Activated B cell treated with CpG ODN at 0.5 μM for 24 hours (primary cell): Measurements from ENCODE around the gene SIX3. TPM values are rescaled to one million over a fixed set of nuclear protein-coding genes. Genes with fewer than 3 reads are reported as not detected.

Experiments
- ATAC-seq: fragments of 200-7000 bp; cut with Tn5 transposase; one replicate; pipeline ENCODE4 v1.10.0; 2021; ENCODE audit warnings: low read depth, mild to moderate bottlenecking, moderate library complexity
- CTCF ChIA-PET: fragments of 350-600 bp; sonication (Branson Sonifier 250); formaldehyde crosslinking; loops from one replicate; lab custom pipeline; 2021; ENCODE audit warnings: antibody characterized with exemption; lab: Charles Lee
- POLR2A ChIA-PET: fragments of 350-600 bp; sonication (Branson Sonifier 250); formaldehyde crosslinking; loops from one replicate; lab custom pipeline; 2021; ENCODE audit warnings: antibody characterized with exemption; lab: Charles Lee
- DNase-seq: peaks from one replicate; pipeline ENCODE4 v3.0.0; 2022
- H3K27ac Mint-ChIP-seq: one replicate; pipeline ENCODE4 v1.8.0; 2020; ENCODE audit warnings: mixed read lengths
- H3K27me3 Mint-ChIP-seq: one replicate; pipeline ENCODE4 v1.8.0; 2021; ENCODE audit warnings: mixed read lengths
- H3K36me3 Mint-ChIP-seq: one replicate; pipeline ENCODE4 v1.8.0; 2021; ENCODE audit warnings: low read depth, mixed read lengths
- H3K4me1 Mint-ChIP-seq: one replicate; pipeline ENCODE4 v1.8.0; 2021; ENCODE audit warnings: mixed read lengths
- H3K4me3 Mint-ChIP-seq: one replicate; pipeline ENCODE4 v1.8.0; 2020; ENCODE audit warnings: mild to moderate bottlenecking, mixed read lengths
- H3K9me3 Mint-ChIP-seq: one replicate; pipeline ENCODE4 v1.8.0; 2020; ENCODE audit warnings: mixed read lengths
- intact Hi-C: fragments of 100-400 bp; cut with micrococcal nuclease; formaldehyde crosslinking; loops from one replicate; pipeline ENCODE4 v1.15.1; 2024
- total RNA-seq: library from RNA; stranded (reverse); gene quantifications from 2 replicates; pipeline ENCODE4 v1.2.3, GENCODE V29; 2022
- TF ChIP-seq, protein P1 (sequence below): fragments of 200-600 bp; IDR thresholded peaks from one replicate; pipeline ENCODE4 v1.8.0; 2022; ENCODE audit warnings: antibody characterized with exemption, mild to moderate bottlenecking

SIX3 gene
- total RNA-seq, 1 donor from 2014 or later = not detected

DNA sequence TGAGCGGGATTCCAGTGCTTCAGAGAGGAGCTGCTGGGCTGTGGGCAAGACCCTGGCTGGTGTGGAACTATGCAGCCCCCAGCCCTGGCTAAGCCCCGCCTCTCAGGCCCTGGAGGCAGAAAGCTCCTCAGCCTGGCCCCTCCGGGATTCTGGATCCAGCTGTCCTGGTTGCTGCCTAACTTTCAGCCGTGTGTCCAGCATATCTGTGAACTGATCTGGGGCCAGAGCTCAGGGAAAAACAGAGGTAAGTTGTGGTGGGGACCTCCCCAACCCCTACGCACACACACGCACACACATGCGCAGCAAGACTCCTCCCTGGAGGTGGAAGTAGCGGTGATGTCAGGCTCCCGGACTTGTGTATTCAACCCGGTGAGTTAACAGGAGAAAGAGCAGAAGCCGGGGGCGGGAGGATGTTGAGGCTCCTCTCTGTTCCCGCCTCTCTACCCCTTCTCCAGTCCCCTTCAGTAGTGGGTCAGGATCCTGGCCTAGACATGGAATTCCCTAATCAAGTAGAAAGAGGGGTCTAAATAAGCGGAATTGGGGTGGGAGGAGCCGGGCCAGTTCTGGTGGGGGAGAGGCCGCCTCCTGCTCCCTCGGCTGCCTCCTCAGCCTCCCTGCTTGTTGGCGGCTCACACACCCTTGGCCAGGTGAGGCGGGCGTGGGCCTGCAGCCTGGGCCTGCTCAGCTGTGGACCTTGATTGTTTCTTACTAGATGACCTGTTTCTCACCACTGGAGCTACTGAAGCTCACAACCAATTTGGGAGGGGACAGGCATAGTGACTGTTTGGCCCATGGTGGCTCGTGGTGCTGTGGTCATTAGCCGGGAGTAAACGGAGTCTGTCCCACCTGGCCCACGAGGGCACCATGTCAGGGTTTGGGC, 34.3 kb downstream of the SIX3 start:
- Mint-ChIP-seq H3K4me3 (peak overlapping the region; percentile 62), H3K4me1 (peaks cover 4% of the 10 kb centered on the region), H3K27me3 (peaks cover 17% of the 10 kb centered on the region), H3K27ac (peak overlapping the region; percentile 2), H3K9me3 (no peaks in the 10 kb centered on the region), H3K36me3 (no peaks in the 10 kb centered on the region)
- TF ChIP-seq, protein P1, sequence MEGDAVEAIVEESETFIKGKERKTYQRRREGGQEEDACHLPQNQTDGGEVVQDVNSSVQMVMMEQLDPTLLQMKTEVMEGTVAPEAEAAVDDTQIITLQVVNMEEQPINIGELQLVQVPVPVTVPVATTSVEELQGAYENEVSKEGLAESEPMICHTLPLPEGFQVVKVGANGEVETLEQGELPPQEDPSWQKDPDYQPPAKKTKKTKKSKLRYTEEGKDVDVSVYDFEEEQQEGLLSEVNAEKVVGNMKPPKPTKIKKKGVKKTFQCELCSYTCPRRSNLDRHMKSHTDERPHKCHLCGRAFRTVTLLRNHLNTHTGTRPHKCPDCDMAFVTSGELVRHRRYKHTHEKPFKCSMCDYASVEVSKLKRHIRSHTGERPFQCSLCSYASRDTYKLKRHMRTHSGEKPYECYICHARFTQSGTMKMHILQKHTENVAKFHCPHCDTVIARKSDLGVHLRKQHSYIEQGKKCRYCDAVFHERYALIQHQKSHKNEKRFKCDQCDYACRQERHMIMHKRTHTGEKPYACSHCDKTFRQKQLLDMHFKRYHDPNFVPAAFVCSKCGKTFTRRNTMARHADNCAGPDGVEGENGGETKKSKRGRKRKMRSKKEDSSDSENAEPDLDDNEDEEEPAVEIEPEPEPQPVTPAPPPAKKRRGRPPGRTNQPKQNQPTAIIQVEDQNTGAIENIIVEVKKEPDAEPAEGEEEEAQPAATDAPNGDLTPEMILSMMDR = no peak
- ChIA-PET POLR2A (no interaction called here), CTCF (interaction anchor here (0.8 to 0.9 kb wide), 2 partner anchors 9 to 15 kb away, joined by 3 read pairs; no protein-coding TSS in a partner anchor)
- no peak for ATAC-seq
- DNase-seq = no peak
- intact Hi-C loops = no loop called here

DNA sequence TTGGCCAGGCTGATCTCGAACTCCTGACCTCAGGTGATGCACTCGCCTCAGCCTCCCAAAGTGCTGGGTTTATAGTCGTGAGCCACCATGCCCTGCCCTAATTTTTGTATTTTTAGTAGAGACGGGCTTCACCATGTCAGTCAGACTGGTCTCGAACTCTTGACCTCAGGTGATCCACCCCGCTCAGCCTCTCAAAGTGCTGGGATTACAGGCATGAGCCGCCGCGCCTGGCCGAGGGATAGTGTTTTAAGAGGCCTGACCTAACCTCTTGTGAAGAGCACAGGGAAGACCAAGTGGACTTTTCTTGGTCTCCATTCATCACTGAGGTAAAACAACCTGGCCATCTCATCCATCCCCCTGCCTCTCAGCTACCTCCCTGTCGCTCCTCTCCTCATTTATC, 38.1 kb downstream of the SIX3 start:
- Mint-ChIP-seq H3K4me1 (peaks cover 2% of the 10 kb centered on the region), H3K4me3 (no peak overlapping the region), H3K27me3 (peaks cover 6% of the 10 kb centered on the region), H3K36me3 (no peaks in the 10 kb centered on the region), H3K27ac (no peak overlapping the region), H3K9me3 (no peaks in the 10 kb centered on the region)
- POLR2A ChIA-PET = no interaction called here
- ATAC-seq (no peak), DNase-seq (no peak)
- CTCF ChIA-PET = interaction anchor here (7.5 kb wide), 1 partner anchor 516 kb away, joined by 126 read pairs; no protein-coding TSS in a partner anchor
- intact Hi-C loops = no loop called here
- TF ChIP-seq, protein P1 = no peak

DNA sequence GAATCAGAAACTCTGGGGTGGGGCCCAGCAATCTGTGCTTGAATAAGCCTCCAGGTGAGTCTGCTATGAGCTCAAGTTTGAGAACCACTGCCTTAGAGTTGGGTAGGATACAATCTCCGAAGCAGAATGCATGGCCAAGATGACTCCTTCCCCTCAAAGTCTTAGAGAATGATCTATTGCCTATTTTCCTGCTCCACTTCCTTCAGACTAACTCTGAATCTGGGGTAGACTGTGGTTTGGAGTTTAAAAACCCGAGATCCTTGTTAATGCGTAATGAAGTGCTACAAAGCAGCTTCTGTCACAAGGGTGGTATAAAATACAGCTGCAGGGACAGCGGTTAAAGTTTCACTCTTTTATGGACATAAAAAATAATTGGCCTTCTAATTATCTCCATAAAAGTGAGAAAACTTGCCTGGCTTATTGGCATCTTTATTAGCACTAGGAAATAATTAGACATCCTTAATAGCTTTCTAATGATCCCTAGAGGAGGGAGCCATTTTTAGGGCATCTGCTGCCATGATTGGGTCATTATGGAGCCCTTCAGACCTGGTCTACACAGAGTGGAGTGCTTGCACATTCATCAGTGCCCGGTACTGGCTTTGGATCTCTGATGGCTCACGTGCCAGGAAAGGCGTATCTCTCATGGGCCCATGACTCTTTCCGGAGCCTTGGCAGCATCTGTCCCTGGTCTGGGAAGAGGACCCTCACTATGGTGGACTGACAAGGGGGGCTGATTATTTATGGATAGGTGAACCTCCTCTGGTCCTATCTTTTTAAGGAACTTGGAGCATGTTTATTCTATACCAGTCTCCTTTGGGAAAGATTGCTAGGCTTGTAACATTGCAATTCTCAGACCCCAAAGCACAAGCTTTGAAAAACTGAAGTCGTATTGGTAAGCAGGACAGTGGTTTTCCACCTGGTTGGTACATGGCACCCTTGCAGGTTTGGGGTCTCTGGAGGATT, 39.5 kb downstream of the SIX3 start:
- no peak overlapping the region for H3K4me3 Mint-ChIP-seq
- ChIA-PET POLR2A (no interaction called here), CTCF (interaction anchor here (0.8 to 7.5 kb wide), 8 partner anchors 11 to 604 kb away, joined by 3 to 126 read pairs (median 4); no protein-coding TSS in a partner anchor)
- H3K27ac Mint-ChIP-seq = no peak overlapping the region
- no peak for DNase-seq
- TF ChIP-seq, protein P1 = no peak
- H3K4me1 Mint-ChIP-seq = peaks cover 2% of the 10 kb centered on the region
- H3K36me3 Mint-ChIP-seq = no peaks in the 10 kb centered on the region
- H3K9me3 Mint-ChIP-seq = no peaks in the 10 kb centered on the region
- peaks cover 6% of the 10 kb centered on the region for H3K27me3 Mint-ChIP-seq
- ATAC-seq = no peak
- intact Hi-C loops = loop anchor here (1.0 to 5.0 kb wide), 3 partner anchors 513 to 1381 kb away; no protein-coding TSS in a partner anchor

DNA sequence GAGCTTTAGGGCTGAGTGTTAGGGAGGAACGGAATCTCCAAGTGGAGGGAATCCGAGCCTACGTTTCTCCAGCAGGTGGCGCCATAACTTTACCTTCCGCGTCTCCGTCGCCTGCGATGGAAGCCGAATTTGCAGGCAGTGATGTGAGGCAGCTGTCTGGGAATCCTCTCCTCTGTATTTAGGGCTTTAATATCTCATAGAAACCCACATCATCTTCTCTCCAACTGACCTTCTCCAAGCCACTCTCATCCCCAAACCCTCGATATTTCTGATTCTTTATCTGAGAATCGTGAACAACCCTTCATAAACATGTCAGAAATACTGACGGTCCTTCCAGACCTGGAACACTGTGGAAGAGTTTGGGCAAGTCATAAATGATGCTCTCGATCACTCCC, 40.2 kb downstream of the SIX3 start:
- Mint-ChIP-seq H3K9me3 (no peaks in the 10 kb centered on the region), H3K4me1 (peaks cover 2% of the 10 kb centered on the region), H3K27ac (no peak overlapping the region), H3K36me3 (no peaks in the 10 kb centered on the region), H3K27me3 (peaks cover 11% of the 10 kb centered on the region), H3K4me3 (no peak overlapping the region)
- ChIA-PET POLR2A (no interaction called here), CTCF (interaction anchor here (0.8 to 7.5 kb wide), 9 partner anchors 11 to 603 kb away, joined by 3 to 126 read pairs (median 4); no protein-coding TSS in a partner anchor)
- ATAC-seq (no peak), DNase-seq (peak; percentile 50)
- TF ChIP-seq, protein P1 = peak; percentile 37
- intact Hi-C loops = loop anchor here (1.0 to 5.0 kb wide), 3 partner anchors 513 to 1381 kb away; no protein-coding TSS in a partner anchor
